NCI-H345 (cell line): ENCODE measurements around the gene C1orf174.
A peak's percentile ranks its signal among the peaks of the same experiment; 100 is the strongest.

Source experiments
- DNase-seq: peaks from one replicate; lab custom pipeline; 2025; lab: John Stamatoyannopoulos, UW

Gene C1orf174

GRCh38 chr1:3900150-3900968 lies at the start of gene C1orf174:
Gene C1orf174, minus strand, starts transcription at chr1:3900272. Its CDS starts 86 bp downstream, at chr1:3900186.
- DNase-seq, result peak; percentile 99

GRCh38 chr1:3948344-3948743 lies 48.3 kb upstream of the C1orf174 start:
- DNase-seq, result no peak

- DNase-seq, result no peak
Observed at GRCh38 chr1:3945916-3946840, 46.1 kb upstream of the C1orf174 start.

- DNase-seq, result no peak
Observed at GRCh38 chr1:3945222-3945621, 45.1 kb upstream of the C1orf174 start.

GRCh38 chr1:3944578-3945125 lies 44.6 kb upstream of the C1orf174 start:
- no peak for DNase-seq

GRCh38 chr1:3943806-3944577 lies 43.9 kb upstream of the C1orf174 start:
- DNase-seq, result peak; percentile 86

GRCh38 chr1:3943123-3943431 lies 43.0 kb upstream of the C1orf174 start:
- no peak for DNase-seq

GRCh38 chr1:3942416-3943122 lies 42.5 kb upstream of the C1orf174 start:
- peak; percentile 97 for DNase-seq

GRCh38 chr1:3940754-3941345 lies 40.8 kb upstream of the C1orf174 start:
- DNase-seq, result no peak

GRCh38 chr1:3940081-3940753 lies 40.1 kb upstream of the C1orf174 start:
- DNase-seq, result no peak

GRCh38 chr1:3939242-3940080 lies 39.4 kb upstream of the C1orf174 start:
- DNase-seq, result no peak

GRCh38 chr1:3932156-3932919 lies 32.3 kb upstream of the C1orf174 start:
- DNase-seq, result no peak

- no peak for DNase-seq
Observed at GRCh38 chr1:3931007-3931912, 31.2 kb upstream of the C1orf174 start.

- DNase-seq, result no peak
Observed at GRCh38 chr1:3930301-3931006, 30.4 kb upstream of the C1orf174 start.

GRCh38 chr1:3929126-3929525 lies 29.1 kb upstream of the C1orf174 start:
- no peak for DNase-seq

- peak; percentile 57 for DNase-seq
Observed at GRCh38 chr1:3928586-3928985, 28.5 kb upstream of the C1orf174 start.

GRCh38 chr1:3926956-3927355 lies 26.9 kb upstream of the C1orf174 start:
- no peak for DNase-seq
